RWPE2 (cell line): Measurements from ENCODE around the gene NUSAP1.
A peak's percentile ranks its signal among the peaks of the same experiment; 100 is the strongest.

Experiments used
- ATAC-seq: fragments of 200-7000 bp; cut with Tn5 transposase; 3 replicates; pipeline ENCODE4 v1.9.1; 2021; ENCODE audit warnings: low read depth
- DNase-seq: peaks from one replicate; pipeline ENCODE4 v3.0.0-alpha.2; 2020; ENCODE audit warnings: low spot score
- H3K27ac ChIP-seq: fragments of 450-650 bp; 2 replicates; pipeline ENCODE4 v1.5.1; 2017; ENCODE audit warnings: mild to moderate bottlenecking; ENCODE audit not compliant: poor library complexity, severe bottlenecking
- H3K27me3 ChIP-seq: fragments of 250-450 bp; sonication (Bioruptor Pico); 2 replicates; pipeline ENCODE4 v1.5.1; 2021; ENCODE audit warnings: mild to moderate bottlenecking, moderate library complexity; ENCODE audit not compliant: insufficient read depth, poor library complexity, severe bottlenecking
- H3K36me3 ChIP-seq: fragments of 250-450 bp; sonication (Bioruptor Pico); 2 replicates; pipeline ENCODE4 v1.5.1; 2020; ENCODE audit warnings: low read depth, mild to moderate bottlenecking, moderate library complexity
- H3K4me1 ChIP-seq: fragments of 250-450 bp; sonication (Bioruptor Pico); 2 replicates; pipeline ENCODE4 v1.5.1; 2021; ENCODE audit warnings: mild to moderate bottlenecking, moderate library complexity; ENCODE audit not compliant: insufficient read depth, poor library complexity, severe bottlenecking
- H3K4me3 ChIP-seq: fragments of 250-450 bp; sonication (Bioruptor Pico); 2 replicates; pipeline ENCODE4 v1.5.1; 2021; ENCODE audit warnings: mild to moderate bottlenecking, moderate library complexity; ENCODE audit not compliant: severe bottlenecking
- H3K9me3 ChIP-seq: fragments of 250-450 bp; sonication (Bioruptor Pico); 2 replicates; pipeline ENCODE4 v1.5.1; 2021; ENCODE audit warnings: mild to moderate bottlenecking, moderate library complexity; ENCODE audit not compliant: severe bottlenecking
- CTCF ChIP-seq: fragments of 450-650 bp; IDR thresholded peaks from one replicate; pipeline ENCODE4 v1.5.1; 2017; ENCODE audit warnings: mild to moderate bottlenecking, moderate library complexity; ENCODE audit not compliant: poor library complexity, severe bottlenecking

NUSAP1 gene

GRCh38 chr15:41407341-41407740 lies 74.7 kb downstream of the NUSAP1 start:
- H3K4me3 ChIP-seq = no peak overlapping the region
- peaks cover 4% of the 10 kb centered on the region for H3K4me1 ChIP-seq
- TF ChIP-seq CTCF = no peak
- H3K36me3 ChIP-seq = no peaks in the 10 kb centered on the region
- H3K27me3 ChIP-seq = no peaks in the 10 kb centered on the region
- DNase-seq (no peak), ATAC-seq (no peak)
- H3K9me3 ChIP-seq = no peaks in the 10 kb centered on the region
- H3K27ac ChIP-seq = no peak overlapping the region

DNA sequence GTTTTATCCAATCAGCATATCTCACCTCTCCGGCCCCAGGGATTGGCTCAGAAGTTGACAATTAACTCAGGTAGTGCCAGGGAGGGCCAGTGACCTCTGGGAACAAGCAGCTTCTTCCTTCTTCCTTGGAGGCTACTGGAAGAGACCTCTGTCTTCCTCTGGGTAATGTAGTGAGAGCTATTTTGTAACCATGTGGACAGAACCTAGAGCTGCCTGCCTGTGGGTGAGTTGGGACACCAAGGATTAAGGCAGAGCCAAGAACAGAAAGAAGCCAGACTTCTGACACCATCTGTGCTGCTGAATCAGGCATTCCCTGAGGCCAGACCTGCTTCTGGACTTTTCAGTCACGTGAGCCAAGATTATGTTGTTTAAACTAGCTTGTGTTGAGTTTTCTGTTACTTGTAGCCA lies 75.6 kb downstream of the NUSAP1 start:
- Histone ChIP-seq H3K27ac (no peak overlapping the region), H3K4me3 (no peak overlapping the region), H3K36me3 (no peaks in the 10 kb centered on the region), H3K27me3 (no peaks in the 10 kb centered on the region), H3K4me1 (peaks cover 4% of the 10 kb centered on the region), H3K9me3 (no peaks in the 10 kb centered on the region)
- ATAC-seq (peak; percentile 38), DNase-seq (no peak)
- no peak for TF ChIP-seq CTCF

DNA sequence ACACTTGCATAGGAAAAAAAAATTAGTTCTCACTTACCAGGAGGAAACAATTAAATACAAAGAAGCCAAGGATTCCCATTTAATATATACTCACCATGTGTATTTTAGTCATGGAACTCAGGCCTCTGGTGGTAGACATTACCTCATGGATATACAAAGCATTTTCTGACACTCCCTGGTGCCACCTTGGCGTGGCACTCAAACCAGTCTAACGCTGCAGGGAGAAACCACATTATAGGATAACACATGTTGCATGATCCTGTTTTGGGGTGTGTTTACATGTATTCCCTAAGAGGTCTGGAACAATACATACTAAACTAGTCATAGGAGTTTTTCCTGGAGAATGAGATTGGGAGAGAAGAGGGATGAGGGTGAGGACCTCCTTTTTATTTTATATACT lies 78.3 kb downstream of the NUSAP1 start:
- Histone ChIP-seq H3K27ac (no peak overlapping the region), H3K4me1 (peaks cover 4% of the 10 kb centered on the region)

GRCh38 chr15:41411441-41411840 lies 78.8 kb downstream of the NUSAP1 start:
- no peaks in the 10 kb centered on the region for H3K9me3 ChIP-seq
- no peak for TF ChIP-seq CTCF
- no peak overlapping the region for H3K27ac ChIP-seq

More for the DNA sequence above, 78.3 kb downstream of the NUSAP1 start:
- peak; percentile 8 for TF ChIP-seq CTCF
- H3K27me3 ChIP-seq = no peaks in the 10 kb centered on the region
- no peak overlapping the region for H3K4me3 ChIP-seq
- ATAC-seq = peak; percentile 24; the same call in 1 of the 3 replicates
- H3K9me3 ChIP-seq = no peaks in the 10 kb centered on the region
- no peaks in the 10 kb centered on the region for H3K36me3 ChIP-seq
- DNase-seq = no peak

GRCh38 chr15:41416128-41416741 lies 83.6 kb downstream of the NUSAP1 start:
- H3K27me3 ChIP-seq = no peaks in the 10 kb centered on the region
- peaks cover 4% of the 10 kb centered on the region; the same call in 1 of the 2 replicates for H3K36me3 ChIP-seq
- DNase-seq (no peak), ATAC-seq (peak; percentile 16; the same call in 2 of the 3 replicates)
- TF ChIP-seq CTCF = no peak
- H3K4me1 ChIP-seq = peaks cover 15% of the 10 kb centered on the region
- H3K4me3 ChIP-seq = peak overlapping the region; percentile 96
- H3K9me3 ChIP-seq = no peaks in the 10 kb centered on the region
- peak overlapping the region; percentile 34 for H3K27ac ChIP-seq

More at GRCh38 chr15:41411441-41411840, 78.8 kb downstream of the NUSAP1 start:
- Histone ChIP-seq H3K4me1 (peaks cover 4% of the 10 kb centered on the region), H3K27me3 (no peaks in the 10 kb centered on the region), H3K36me3 (no peaks in the 10 kb centered on the region), H3K4me3 (no peak overlapping the region)
- ATAC-seq = no peak
- no peak for DNase-seq
